22Rv1 (cell line): ENCODE measurements around the gene NRG4.

Experiments used
- CTCF ChIP-seq: fragments of 450-650 bp; IDR thresholded peaks from 2 replicates; pipeline ENCODE4 v1.5.1; 2017; ENCODE audit warnings: mild to moderate bottlenecking
- ZFX ChIP-seq: fragments of 450-650 bp; IDR thresholded peaks from 2 replicates; pipeline ENCODE4 v1.6.1; 2017; ENCODE audit warnings: antibody characterized with exemption, borderline replicate concordance

DNA sequence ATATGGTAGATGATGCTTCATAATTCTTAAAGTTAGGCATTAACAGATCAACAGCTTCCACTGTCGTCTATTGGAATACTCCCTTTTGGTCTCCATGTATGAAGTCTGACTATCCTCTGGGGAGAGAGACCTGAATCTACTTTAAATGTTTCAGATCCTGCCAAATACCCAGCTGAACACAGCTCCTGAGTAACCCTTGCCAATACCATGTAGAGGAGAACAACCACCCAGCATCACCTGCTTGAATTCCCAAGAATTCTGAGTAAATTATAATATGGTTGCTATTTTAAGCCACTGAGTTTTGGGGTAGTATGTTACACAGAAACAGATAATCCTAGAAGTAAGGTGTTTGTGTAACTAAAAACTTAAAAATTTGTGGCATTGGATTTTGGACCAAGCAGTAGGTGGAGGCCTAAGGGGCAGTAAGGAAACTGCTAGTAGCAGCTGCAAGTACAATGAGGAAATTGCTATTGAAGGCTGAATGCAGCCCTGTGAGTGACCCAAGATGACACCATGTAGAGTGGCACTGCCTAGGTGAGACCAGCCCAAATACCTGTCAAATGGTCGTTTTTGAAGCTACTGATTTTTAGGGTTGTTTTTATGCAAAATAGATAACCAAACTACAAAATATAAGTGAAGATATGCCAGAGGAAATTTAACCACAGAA is 30.9 kb downstream of the NRG4 start:
- no peak for TF ChIP-seq CTCF
- no peak for TF ChIP-seq ZFX
